ENCODE measurements around the gene RPL36AL. TPM values are rescaled to one million over a fixed set of nuclear protein-coding genes. Genes with fewer than 3 reads are reported as not detected.
"Not testable (repeated sequence)": the region's sequence is repeated elsewhere in the genome, so short reads cannot be mapped to it uniquely, and the experiment has no call there.

The RPL36AL gene
- total RNA-seq, 1 donor from 2014 or later, result 129 TPM

DNA sequence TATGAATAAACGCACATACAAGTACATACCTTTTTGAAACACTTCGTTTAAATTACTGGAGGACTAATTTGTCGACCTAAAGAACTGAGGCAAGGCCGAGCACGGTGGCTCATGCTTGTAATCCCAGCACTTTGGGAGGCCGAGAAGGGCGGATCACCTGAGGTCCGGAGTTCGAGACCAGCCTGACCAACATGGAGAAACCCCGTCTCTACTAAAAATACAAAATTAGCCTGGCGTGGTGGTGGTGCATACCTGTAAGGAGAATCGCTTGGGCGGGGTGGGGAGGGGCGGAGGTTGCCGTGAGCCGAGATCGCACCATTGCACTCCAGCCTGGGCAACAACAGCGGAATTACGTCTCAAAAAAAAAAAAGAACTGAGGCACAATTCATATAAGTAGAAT, 1.2 kb downstream of the RPL36AL start:
- ATAC-seq, result not testable (repeated sequence)

DNA sequence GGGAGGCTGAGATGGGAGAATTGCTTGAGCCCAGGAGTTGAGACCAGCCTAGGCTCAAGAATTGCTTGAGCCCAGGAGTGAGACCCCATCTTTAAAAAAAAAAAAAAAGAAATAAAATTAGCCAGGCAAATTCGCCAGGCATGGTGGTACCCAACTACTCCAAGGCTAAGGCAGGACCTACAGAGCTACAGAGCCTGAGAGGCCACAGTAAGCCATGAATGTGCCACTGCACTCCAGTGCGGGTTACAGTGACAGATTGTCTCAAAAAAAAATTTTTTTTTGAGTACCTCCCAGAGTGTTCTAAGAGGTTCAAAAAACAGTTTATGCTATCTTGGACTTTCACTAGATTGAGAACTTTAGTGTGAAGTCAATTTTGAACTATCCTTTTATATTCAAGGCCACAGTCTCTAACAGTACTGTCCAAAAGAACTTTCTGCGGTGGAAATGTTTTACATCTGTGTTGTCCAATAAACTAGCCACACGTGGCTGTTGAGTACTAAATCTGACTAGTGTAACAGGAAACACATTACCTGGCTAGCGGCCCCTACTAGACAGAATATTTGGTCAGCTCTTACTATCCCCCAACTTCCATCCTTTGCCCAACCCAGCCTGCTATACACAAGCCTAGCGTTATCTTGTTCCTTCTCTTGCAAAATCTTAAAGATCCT, 2.4 kb downstream of the RPL36AL start:
- ATAC-seq, result no peak

DNA sequence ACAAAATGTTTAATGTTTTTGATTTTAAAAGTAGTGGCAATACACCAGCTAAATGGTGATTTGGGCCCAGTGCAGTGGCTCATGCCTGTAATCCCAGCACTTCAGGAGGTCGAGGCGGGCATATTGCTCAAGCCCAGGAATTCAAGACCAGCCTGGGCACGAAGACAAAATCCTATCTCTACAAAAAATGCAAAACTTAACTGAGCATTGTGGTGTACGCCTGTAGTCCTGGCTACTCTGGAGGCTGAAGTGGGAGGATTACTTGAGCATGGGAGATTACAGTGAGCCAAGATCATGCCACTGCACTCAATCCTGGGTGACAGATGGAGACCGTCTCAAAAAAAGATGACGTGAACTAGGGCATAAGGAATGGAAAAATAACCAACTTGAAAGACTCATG, 4.7 kb downstream of the RPL36AL start:
- ATAC-seq, result no peak

GRCh38 chr14:49614196-49614595, 6.2 kb downstream of the RPL36AL start:
- no peak for ATAC-seq

- no peak for ATAC-seq
Observed at GRCh38 chr14:49612671-49613070, 7.8 kb downstream of the RPL36AL start.

GRCh38 chr14:49612251-49612650, 8.2 kb downstream of the RPL36AL start:
- no peak for ATAC-seq

- no peak for ATAC-seq
Observed at GRCh38 chr14:49607583-49607982, 12.8 kb downstream of the RPL36AL start.

- peak; percentile 90 for ATAC-seq
Observed at GRCh38 chr14:49598485-49599300, 21.7 kb downstream of the RPL36AL start, which contains the start of gene LRR1. LRR1 (plus strand) TSS chr14:49598940; CDS start chr14:49599021, 81 bp downstream.

- peak; percentile 26 for ATAC-seq
Observed at GRCh38 chr14:49598189-49598484, 22.3 kb downstream of the RPL36AL start.

- no peak for ATAC-seq
Observed at GRCh38 chr14:49594347-49595091, 25.9 kb downstream of the RPL36AL start.

DNA sequence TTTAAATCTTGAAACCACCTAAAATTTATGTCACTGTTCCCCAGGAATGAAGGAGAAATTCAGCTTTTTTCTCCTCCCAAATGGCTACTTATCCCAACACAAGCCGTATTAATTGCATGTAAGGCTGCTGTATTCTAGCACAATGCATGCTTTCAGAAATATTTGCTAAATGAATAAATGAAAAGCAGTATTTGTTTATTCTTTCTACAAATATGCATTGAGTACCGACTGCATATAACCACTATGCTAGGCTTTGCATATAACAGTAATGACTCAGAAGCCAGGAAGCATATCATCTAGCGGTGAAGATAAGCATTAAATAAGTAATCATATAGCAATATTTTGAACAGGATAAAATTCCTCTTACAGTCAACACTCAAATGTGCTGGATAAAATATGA, 27.4 kb downstream of the RPL36AL start:
- no peak for ATAC-seq

- no peak for ATAC-seq
Observed at GRCh38 chr14:49589387-49589786, 31.0 kb downstream of the RPL36AL start.

DNA sequence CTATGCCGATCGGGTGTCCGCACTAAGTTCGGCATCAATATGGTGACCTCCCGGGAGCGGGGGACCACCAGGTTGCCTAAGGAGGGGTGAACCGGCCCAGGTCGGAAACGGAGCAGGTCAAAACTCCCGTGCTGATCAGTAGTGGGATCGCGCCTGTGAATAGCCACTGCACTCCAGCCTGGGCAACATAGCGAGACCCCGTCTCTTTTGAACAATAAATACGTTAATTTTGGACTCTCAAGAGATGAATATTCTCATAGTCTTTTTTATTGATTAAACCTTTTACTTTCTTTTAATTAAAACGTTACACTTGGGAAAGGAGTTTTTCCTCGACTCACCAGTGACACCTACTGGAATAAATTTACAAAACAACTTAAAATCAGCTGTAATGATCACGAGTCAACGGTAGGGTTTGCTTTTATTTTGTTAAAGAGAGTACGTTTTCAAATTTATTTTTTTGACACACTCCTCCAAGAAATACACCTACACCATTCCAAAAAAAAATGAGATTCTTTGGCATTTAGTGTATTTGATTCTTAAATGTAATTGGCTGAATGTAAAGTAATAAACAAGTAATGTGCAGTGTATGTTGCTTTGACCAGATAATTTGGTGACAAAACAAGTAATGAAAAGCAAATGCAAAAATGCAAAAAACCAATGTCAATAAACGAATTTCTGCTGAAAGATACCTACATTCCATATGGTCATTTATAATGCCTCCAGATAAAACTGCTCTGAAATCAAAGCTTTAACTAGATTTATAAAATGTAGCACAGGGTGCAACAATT, 33.6 kb downstream of the RPL36AL start:
- peak; percentile 48 for ATAC-seq

DNA sequence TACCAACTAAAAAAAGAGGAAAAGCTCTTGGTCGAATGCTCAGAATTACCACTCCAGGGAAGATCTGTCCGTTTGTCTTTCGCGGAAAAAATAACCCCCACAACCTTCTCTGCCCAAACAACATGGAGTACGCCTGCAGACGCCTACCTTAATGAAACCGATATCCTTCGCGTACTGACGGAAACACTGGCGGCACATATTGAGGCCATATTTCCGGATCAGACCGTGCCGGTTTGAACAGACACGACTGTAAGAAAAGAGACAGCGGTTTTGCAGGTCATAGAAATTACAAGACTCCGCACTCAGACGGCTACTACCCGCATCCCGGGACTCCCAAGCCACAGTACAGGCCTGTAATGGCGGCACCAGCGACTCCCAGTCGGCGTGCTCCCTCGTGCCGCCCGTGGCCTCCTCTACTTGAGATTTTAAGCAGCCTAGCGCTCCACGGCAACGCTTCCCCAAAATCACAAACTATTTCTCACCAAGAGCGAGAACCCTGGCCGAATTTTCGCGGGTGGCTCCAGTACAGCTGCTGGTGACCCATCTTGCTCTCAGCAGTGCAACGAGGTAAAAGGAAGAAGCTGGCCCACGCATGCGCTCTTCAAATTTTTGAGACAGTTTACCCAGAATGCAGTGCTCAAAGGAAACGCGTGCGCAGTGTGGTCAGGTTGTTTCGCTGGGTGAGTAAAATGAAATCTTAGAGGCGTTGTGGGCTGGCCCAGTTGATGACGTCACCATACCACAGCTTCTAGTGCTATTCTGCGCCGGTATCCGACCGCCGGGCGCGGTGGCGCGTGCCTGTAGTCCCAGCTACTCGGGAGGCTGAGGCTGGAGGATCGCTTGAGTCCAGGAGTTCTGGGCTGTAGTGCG, 34.4 kb downstream of the RPL36AL start, which contains the start of gene RPS29:
TSS of gene RPS29 (minus strand) at position 578 of the 870 bp plus-strand sequence. CDS start at position 544, 34 bp downstream.
- ATAC-seq, result peak; percentile 98

- not testable (repeated sequence) for ATAC-seq
Observed at GRCh38 chr14:49584981-49585640, 35.3 kb downstream of the RPL36AL start.

- no peak for ATAC-seq
Observed at GRCh38 chr14:49584058-49584457, 36.4 kb downstream of the RPL36AL start.

- no peak for ATAC-seq
Observed at GRCh38 chr14:49583629-49584028, 36.8 kb downstream of the RPL36AL start.

DNA sequence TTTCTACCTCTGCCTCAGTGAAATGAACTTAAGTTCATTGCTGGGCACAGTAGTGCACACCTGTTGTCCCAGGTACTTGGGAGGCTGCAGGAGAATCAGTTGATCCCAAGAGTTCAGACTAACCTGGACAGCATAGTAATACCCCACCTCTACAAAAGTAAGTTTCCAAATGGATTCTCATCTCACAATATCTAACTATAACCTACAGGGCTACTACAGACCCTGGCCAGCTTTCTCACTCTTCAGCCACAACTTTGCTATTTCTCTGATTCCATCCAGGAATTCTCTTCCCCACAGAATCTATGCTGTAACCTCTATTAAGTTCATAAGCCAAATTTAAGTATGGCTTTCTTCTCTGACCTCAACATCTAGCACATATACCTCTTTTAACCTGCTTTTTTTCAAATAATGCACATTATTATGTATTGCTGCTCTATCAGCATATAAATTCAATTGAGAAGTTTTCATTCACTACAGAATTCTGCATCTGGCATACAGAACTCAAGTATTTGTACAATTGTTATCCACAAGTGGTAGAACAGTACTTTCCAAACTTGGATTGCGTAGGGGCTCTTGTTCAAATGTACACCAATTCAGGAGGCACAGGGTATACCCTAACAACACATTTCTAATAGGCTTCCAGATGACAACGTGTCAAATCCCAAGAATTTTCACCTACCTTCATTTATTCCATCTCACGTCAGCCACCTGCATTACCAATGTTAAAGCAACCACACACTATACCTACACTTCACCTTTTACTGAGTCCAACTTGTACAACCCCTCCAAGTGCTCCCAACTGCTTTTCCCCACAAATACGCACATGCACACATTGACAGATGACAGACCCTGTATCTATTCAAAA, 38.1 kb downstream of the RPL36AL start:
- ATAC-seq, result no peak

DNA sequence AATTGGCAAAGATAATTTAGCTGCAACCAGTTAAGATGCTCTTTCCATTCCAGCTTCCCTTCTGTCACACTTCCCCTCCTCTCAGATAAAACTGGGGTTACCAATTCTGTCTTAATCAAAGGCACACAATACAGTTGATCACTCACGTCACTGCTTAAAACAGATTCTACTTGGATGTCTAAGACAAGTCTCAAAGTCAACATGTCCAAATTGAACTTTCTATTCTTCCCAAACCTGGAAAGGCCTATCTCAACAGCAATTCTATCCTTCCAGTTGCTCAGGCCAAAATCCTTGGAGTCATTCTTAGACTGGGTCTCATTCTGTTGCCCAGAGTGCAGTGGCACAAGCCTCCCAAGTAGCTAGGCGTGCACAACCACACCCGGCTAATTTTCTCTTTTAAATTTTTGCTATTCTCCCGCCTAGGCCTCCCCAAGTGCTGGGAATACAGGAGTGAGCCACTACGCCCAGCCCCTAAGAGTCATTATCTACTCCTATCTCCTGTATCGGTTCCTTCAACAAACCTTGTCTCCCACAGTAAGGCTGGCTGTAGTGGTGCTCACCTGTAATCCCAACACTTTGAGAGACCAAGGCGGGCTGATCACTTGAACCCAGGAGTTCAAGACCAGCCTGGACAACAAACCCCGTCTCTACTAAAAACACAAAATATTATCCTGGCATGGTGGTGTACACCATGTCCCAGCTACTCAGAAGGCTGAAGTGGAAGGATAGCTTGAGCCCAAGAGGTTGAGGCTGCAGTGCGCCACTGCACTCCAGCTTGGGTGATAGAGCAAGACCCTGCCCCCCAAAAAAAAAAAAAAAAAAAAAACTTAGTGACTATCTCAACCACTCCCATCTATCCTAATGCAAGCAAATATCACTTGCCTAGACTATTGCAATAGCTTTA, 39.0 kb downstream of the RPL36AL start:
- no peak for ATAC-seq

Data from esophagus mucosa (tissue), 1 donor.